ENCODE measurements around the gene TOP3A.

The TOP3A gene

DNA sequence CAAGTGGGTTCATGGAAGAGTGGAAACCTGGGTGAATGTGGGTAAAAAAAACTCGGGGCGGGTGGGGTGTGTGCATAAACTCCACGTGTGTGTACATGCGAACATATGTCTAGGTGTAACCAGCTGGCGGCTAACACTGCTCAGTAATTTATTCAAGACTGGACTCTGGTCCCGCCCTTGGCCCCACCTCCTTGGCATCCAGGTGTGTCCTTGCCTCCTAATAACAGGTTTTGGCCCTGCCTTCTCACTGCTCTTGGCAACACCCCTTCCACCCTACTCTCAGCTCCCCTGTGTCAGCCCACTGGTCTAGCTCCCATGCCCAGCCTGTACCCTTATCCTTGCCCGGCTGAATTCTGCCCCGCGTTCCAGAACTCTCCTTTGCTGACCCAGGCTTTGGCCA is 64.5 kb downstream of the TOP3A start:
- Mint-ChIP-seq H3K27ac (no peak overlapping the region), H3K36me3 (peaks cover 72 to 79% of the 10 kb centered on the region in 2 donors), H3K4me3 (no peak overlapping the region), H3K9me3 (no peaks in the 10 kb centered on the region), H3K4me1 (peaks cover 9 to 13% of the 10 kb centered on the region in 2 donors), H3K27me3 (no peaks in the 10 kb centered on the region)
- ATAC-seq (replicated peaks) = no peak
- DNase-seq = no peak

GRCh38 chr17:18248811-18249210 is 66.0 kb downstream of the TOP3A start:
- no peaks in the 10 kb centered on the region for H3K27me3 Mint-ChIP-seq
- DNase-seq (no peak), ATAC-seq (replicated peaks) (no peak)
- H3K9me3 Mint-ChIP-seq = no peaks in the 10 kb centered on the region
- H3K27ac Mint-ChIP-seq = no peak overlapping the region
- H3K4me3 Mint-ChIP-seq = no peak overlapping the region
- H3K4me1 Mint-ChIP-seq = peaks cover 9 to 13% of the 10 kb centered on the region in 2 donors
- peaks cover 66 to 69% of the 10 kb centered on the region in 2 donors for H3K36me3 Mint-ChIP-seq

GRCh38 chr17:18248300-18248731 is 66.5 kb downstream of the TOP3A start:
- H3K36me3 Mint-ChIP-seq = peaks cover 64 to 65% of the 10 kb centered on the region in 2 donors
- no peaks in the 10 kb centered on the region for H3K9me3 Mint-ChIP-seq
- peak; percentile 79 to 87 for ATAC-seq (replicated peaks)
- peaks cover 9 to 13% of the 10 kb centered on the region in 2 donors for H3K4me1 Mint-ChIP-seq
- peak overlapping the region; percentile 86 for H3K27ac Mint-ChIP-seq
- no peaks in the 10 kb centered on the region for H3K27me3 Mint-ChIP-seq
- H3K4me3 Mint-ChIP-seq = no peak overlapping the region
- DNase-seq = peak; percentile 40

GRCh38 chr17:18247613-18248001 is 67.2 kb downstream of the TOP3A start:
- ATAC-seq (replicated peaks) (no peak), DNase-seq (no peak)
- Mint-ChIP-seq H3K36me3 (peaks cover 58 to 62% of the 10 kb centered on the region in 2 donors), H3K9me3 (no peaks in the 10 kb centered on the region), H3K27ac (no peak overlapping the region), H3K27me3 (no peaks in the 10 kb centered on the region), H3K4me3 (no peak overlapping the region), H3K4me1 (peaks cover 9 to 13% of the 10 kb centered on the region in 2 donors)

- peak; percentile 55 to 66 for ATAC-seq (replicated peaks)
- Mint-ChIP-seq H3K27ac (peak overlapping the region; percentile 66), H3K36me3 (peaks cover 54 to 59% of the 10 kb centered on the region in 2 donors), H3K9me3 (no peaks in the 10 kb centered on the region), H3K4me3 (peak overlapping the region in 1 of 2 donors; percentile 46), H3K27me3 (no peaks in the 10 kb centered on the region), H3K4me1 (peaks cover 9 to 13% of the 10 kb centered on the region in 2 donors)
- DNase-seq = no peak
These were observed 67.7 kb downstream of the TOP3A start for GRCh38 chr17:18246880-18247612.

DNA sequence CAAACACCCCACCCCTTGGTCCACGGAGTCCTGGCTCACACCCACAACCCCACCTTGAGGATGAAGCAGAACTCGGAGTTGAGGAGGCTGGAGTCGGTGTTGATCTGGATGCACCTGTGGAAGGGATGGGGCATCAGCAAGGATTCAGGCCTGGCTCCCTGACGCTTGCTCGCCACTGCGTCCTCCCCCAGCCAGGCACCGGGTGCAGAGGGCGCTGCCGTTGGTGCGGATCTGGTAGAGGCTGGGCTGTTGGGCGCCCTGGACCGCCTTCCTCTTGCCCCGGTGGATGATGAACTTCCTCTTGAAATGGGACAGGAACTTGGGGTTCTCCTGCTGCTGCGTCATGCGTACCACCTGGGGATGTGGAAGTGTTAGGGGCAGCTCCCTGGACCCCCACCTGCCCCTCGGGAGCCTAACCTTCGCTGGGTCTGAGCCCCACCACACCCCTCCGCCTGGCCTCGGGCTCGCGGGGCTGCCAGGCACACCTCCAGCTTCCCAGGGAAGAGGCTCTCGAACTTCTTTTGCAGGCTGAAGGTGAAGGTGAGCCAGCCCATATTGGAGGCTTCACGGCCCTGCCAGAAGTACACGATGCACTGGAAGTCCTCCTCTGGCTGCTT is 68.6 kb downstream of the TOP3A start:
- peaks cover 9 to 13% of the 10 kb centered on the region in 2 donors for H3K4me1 Mint-ChIP-seq
- H3K27me3 Mint-ChIP-seq = no peaks in the 10 kb centered on the region
- no peak overlapping the region for H3K27ac Mint-ChIP-seq
- peaks cover 46 to 55% of the 10 kb centered on the region in 2 donors for H3K36me3 Mint-ChIP-seq
- no peak for ATAC-seq (replicated peaks)
- H3K9me3 Mint-ChIP-seq = no peaks in the 10 kb centered on the region
- DNase-seq = no peak
- no peak overlapping the region for H3K4me3 Mint-ChIP-seq

GRCh38 chr17:18245038-18245776 is 69.6 kb downstream of the TOP3A start:
- ATAC-seq (replicated peaks) (no peak), DNase-seq (no peak)
- no peak overlapping the region for H3K27ac Mint-ChIP-seq
- no peaks in the 10 kb centered on the region for H3K27me3 Mint-ChIP-seq
- H3K36me3 Mint-ChIP-seq = peaks cover 36 to 49% of the 10 kb centered on the region in 2 donors
- H3K9me3 Mint-ChIP-seq = no peaks in the 10 kb centered on the region
- no peak overlapping the region for H3K4me3 Mint-ChIP-seq
- peaks cover 9 to 13% of the 10 kb centered on the region in 2 donors for H3K4me1 Mint-ChIP-seq

GRCh38 chr17:18241229-18241871 is 73.4 kb downstream of the TOP3A start:
- peaks cover 24 to 29% of the 10 kb centered on the region in 2 donors for H3K36me3 Mint-ChIP-seq
- H3K9me3 Mint-ChIP-seq = no peaks in the 10 kb centered on the region
- ATAC-seq (replicated peaks) (no peak), DNase-seq (no peak)
- peaks cover 0 to 1% of the 10 kb centered on the region in 2 donors for H3K4me1 Mint-ChIP-seq
- H3K4me3 Mint-ChIP-seq = no peak overlapping the region
- H3K27me3 Mint-ChIP-seq = no peaks in the 10 kb centered on the region
- H3K27ac Mint-ChIP-seq = peak overlapping the region; percentile 17

DNA sequence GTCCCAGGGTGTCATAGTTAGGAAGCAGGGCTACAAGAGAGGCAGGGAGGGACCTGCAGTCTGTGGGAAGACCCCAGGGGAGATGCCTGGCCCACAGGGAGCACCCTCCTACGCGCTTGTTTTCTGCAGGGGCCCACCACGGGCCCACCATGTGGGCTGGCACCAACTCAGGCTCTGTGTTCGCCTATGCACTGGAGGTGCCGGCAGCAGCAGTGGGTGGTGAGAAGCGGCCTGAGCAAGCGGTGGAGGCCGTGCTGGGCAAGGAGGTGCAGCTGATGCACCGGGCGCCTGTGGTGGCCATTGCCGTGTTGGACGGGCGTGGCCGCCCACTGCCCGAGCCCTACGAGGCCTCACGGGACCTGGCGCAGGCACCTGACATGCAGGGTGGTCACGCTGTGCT is 74.3 kb downstream of the TOP3A start:
- no peak overlapping the region for H3K27ac Mint-ChIP-seq
- H3K4me1 Mint-ChIP-seq = peaks cover 0 to 1% of the 10 kb centered on the region in 2 donors
- ATAC-seq (replicated peaks) (no peak), DNase-seq (no peak)
- no peaks in the 10 kb centered on the region for H3K9me3 Mint-ChIP-seq
- H3K27me3 Mint-ChIP-seq = no peaks in the 10 kb centered on the region
- H3K36me3 Mint-ChIP-seq = peaks cover 24 to 29% of the 10 kb centered on the region in 2 donors
- H3K4me3 Mint-ChIP-seq = no peak overlapping the region

DNA sequence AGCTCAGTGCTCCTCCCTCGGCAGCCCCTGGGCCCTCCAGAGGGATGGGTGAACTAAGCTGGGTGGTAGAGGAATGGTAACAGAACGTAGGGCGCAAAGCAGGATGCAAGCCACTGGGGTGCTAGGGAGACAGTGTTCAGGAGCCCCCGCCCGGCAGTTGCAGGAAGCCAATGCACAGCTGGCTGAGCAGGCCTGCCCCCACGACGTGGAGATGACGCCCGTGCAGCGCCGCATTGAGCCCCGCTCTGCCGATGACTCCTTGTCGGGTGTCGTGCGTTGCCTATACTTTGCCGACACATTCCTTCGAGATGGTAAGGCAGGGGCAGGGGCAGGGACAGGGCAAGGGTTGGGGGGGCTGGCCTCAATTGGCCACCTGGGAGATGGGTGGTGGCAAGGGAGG is 76.5 kb downstream of the TOP3A start:
- peaks cover 28 to 30% of the 10 kb centered on the region in 2 donors for H3K36me3 Mint-ChIP-seq
- peaks cover 0 to 1% of the 10 kb centered on the region in 2 donors for H3K4me1 Mint-ChIP-seq
- no peaks in the 10 kb centered on the region for H3K27me3 Mint-ChIP-seq
- no peak for ATAC-seq (replicated peaks)
- no peaks in the 10 kb centered on the region for H3K9me3 Mint-ChIP-seq
- H3K27ac Mint-ChIP-seq = no peak overlapping the region
- H3K4me3 Mint-ChIP-seq = no peak overlapping the region
- DNase-seq = no peak

- ATAC-seq (replicated peaks) (no peak), DNase-seq (no peak)
- H3K27me3 Mint-ChIP-seq = no peaks in the 10 kb centered on the region
- peaks cover 0 to 1% of the 10 kb centered on the region in 2 donors for H3K4me1 Mint-ChIP-seq
- no peak overlapping the region for H3K27ac Mint-ChIP-seq
- H3K9me3 Mint-ChIP-seq = no peaks in the 10 kb centered on the region
- H3K4me3 Mint-ChIP-seq = no peak overlapping the region
- H3K36me3 Mint-ChIP-seq = peaks cover 26 to 30% of the 10 kb centered on the region in 2 donors
These were observed 77.3 kb downstream of the TOP3A start for GRCh38 chr17:18237461-18237860.

GRCh38 chr17:18236494-18236893 is 78.3 kb downstream of the TOP3A start:
- no peaks in the 10 kb centered on the region for H3K27me3 Mint-ChIP-seq
- DNase-seq = no peak
- ATAC-seq (replicated peaks) = no peak
- peaks cover 0 to 1% of the 10 kb centered on the region in 2 donors for H3K4me1 Mint-ChIP-seq
- no peaks in the 10 kb centered on the region for H3K9me3 Mint-ChIP-seq
- peaks cover 24 to 30% of the 10 kb centered on the region in 2 donors for H3K36me3 Mint-ChIP-seq
- no peak overlapping the region for H3K27ac Mint-ChIP-seq
- H3K4me3 Mint-ChIP-seq = no peak overlapping the region

DNA sequence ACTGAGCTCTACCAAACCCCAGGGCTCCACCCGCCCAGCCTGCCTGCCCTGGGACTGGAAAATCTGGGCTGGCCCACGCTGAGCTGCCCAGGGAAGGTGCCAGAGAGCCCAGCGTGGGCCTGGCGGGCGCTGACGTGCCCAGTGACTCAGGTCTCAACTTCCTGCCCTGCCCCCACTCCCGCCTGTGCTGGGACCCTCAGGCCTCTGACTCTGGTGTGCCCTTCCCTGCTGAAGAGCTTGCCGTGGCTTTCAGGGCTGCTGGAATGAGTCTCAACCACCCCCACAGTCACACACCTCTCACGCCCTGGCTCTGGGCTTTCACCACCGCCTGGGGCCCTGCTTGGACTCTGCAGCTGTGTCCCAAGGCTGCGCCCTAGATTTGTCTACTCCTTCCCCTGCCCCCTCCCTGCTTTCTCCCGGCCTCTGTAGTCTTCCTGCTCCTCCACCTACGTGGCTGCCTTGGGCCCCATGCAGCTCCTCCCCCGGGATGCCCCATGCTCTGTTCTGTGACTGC is 79.0 kb downstream of the TOP3A start:
- Mint-ChIP-seq H3K4me3 (no peak overlapping the region), H3K9me3 (no peaks in the 10 kb centered on the region), H3K27ac (peak overlapping the region; percentile 34), H3K36me3 (peaks cover 21 to 30% of the 10 kb centered on the region in 2 donors), H3K4me1 (peaks cover 0 to 1% of the 10 kb centered on the region in 2 donors), H3K27me3 (no peaks in the 10 kb centered on the region)
- DNase-seq = no peak
- ATAC-seq (replicated peaks) = no peak

GRCh38 chr17:18234853-18235380 is 79.9 kb downstream of the TOP3A start:
- Mint-ChIP-seq H3K4me3 (no peak overlapping the region), H3K9me3 (no peaks in the 10 kb centered on the region)

More at GRCh38 chr17:18234853-18235380, 79.9 kb downstream of the TOP3A start:
- Mint-ChIP-seq H3K27me3 (no peaks in the 10 kb centered on the region), H3K36me3 (peaks cover 20 to 30% of the 10 kb centered on the region in 2 donors), H3K27ac (no peak overlapping the region), H3K4me1 (peaks cover 0 to under 1% of the 10 kb centered on the region in 2 donors)
- no peak for DNase-seq
- ATAC-seq (replicated peaks) = no peak
